Liver (tissue), 9 donors: ENCODE measurements around the gene CELF4. TPM values are rescaled to one million over a fixed set of nuclear protein-coding genes. Genes with fewer than 3 reads are reported as not detected.

Experiments used
- DNase-seq: peaks from one replicate; pipeline ENCODE4 v3.0.0-alpha.2; 2017; ENCODE audit warnings: low spot score
- H3K27ac ChIP-seq, 2 donors: one replicate each; pipeline ENCODE4 v1.7.0; 2013; ENCODE audit warnings: inconsistent platforms in 2 of 2, low read length in 2 of 2, control low read depth in 1 of 2, low read depth in 1 of 2, mild to moderate bottlenecking in 1 of 2
- H3K27me3 ChIP-seq, 4 donors: one replicate each; pipeline versions ENCODE4 v1.6.1 to v1.7.0; 2013; ENCODE audit warnings: low read length in 3 of 4, inconsistent platforms in 1 of 4, mild to moderate bottlenecking in 1 of 4, moderate library complexity in 1 of 4; ENCODE audit not compliant: control insufficient read depth in 4 of 4, insufficient read depth in 4 of 4
- H3K36me3 ChIP-seq, 4 donors: one replicate each; pipeline versions ENCODE4 v1.6.1 to v1.7.0; 2013; ENCODE audit warnings: low read length in 3 of 4, mild to moderate bottlenecking in 3 of 4, low read depth in 1 of 4, moderate library complexity in 1 of 4; ENCODE audit not compliant: control insufficient read depth in 4 of 4, insufficient read depth in 3 of 4
- H3K4me1 ChIP-seq, 4 donors: one replicate each; pipeline versions ENCODE4 v1.6.1 to v1.7.0; 2013; ENCODE audit warnings: low read length in 3 of 4, mild to moderate bottlenecking in 3 of 4, moderate library complexity in 1 of 4; ENCODE audit not compliant: control insufficient read depth in 4 of 4, insufficient read depth in 4 of 4
- H3K4me3 ChIP-seq, 3 donors: one replicate each; pipeline versions ENCODE4 v1.6.1 to v1.7.0; 2013; ENCODE audit warnings: low read length in 3 of 3, control low read depth in 1 of 3, low read depth in 1 of 3, mild to moderate bottlenecking in 1 of 3
- H3K9ac ChIP-seq, 2 donors: one replicate each; pipeline ENCODE4 v1.7.0; 2013; ENCODE audit warnings: low read length in 2 of 2, mild to moderate bottlenecking in 2 of 2, moderate library complexity in 2 of 2, control low read depth in 1 of 2, low read depth in 1 of 2
- H3K9me3 ChIP-seq, 4 donors: one replicate each; pipeline versions ENCODE4 v1.6.1 to v1.7.0; 2013; ENCODE audit warnings: low read length in 3 of 4; ENCODE audit not compliant: control insufficient read depth in 4 of 4
- EGR1 ChIP-seq, 2 donors: IDR thresholded peaks; 2 replicates each; pipeline ENCODE4 v1.6.1; 2016 to 2018; ENCODE audit warnings: antibody characterized with exemption in 2 of 2, low read depth in 2 of 2
- FOXA2 ChIP-seq: IDR thresholded peaks from 2 replicates; pipeline ENCODE4 v1.6.1; 2016; ENCODE audit warnings: antibody characterized with exemption
- GABPA ChIP-seq, 2 donors: IDR thresholded peaks in 1 of 2; conservative IDR thresholded peaks in 1 of 2; 2 replicates each; pipeline ENCODE4 v1.6.1; 2016; ENCODE audit warnings: antibody characterized with exemption in 2 of 2, mild to moderate bottlenecking in 1 of 2, moderate library complexity in 1 of 2
- HNF4A ChIP-seq, 2 donors: conservative IDR thresholded peaks; 2 replicates each; pipeline ENCODE4 v1.6.1; 2016; ENCODE audit warnings: antibody characterized with exemption in 2 of 2, mild to moderate bottlenecking in 2 of 2
- HNF4G ChIP-seq: IDR thresholded peaks from 2 replicates; pipeline ENCODE4 v1.6.1; 2016; ENCODE audit warnings: antibody characterized with exemption
- JUND ChIP-seq, 2 donors: IDR thresholded peaks; 2 replicates each; pipeline ENCODE4 v1.6.1; 2016; ENCODE audit warnings: antibody characterized with exemption in 2 of 2
- RAD21 ChIP-seq, 2 donors: IDR thresholded peaks; 2 replicates each; pipeline ENCODE4 v1.6.1; 2016; ENCODE audit warnings: antibody characterized with exemption in 2 of 2, mild to moderate bottlenecking in 2 of 2
- RXRA ChIP-seq, 2 donors: IDR thresholded peaks; 2 replicates each; pipeline ENCODE4 v1.6.1; 2017 to 2018; ENCODE audit warnings: antibody characterized with exemption in 2 of 2, mild to moderate bottlenecking in 1 of 2
- SP1 ChIP-seq: IDR thresholded peaks from 2 replicates; pipeline ENCODE4 v1.6.1; 2018; ENCODE audit warnings: antibody characterized with exemption, mild to moderate bottlenecking
- TAF1 ChIP-seq: conservative IDR thresholded peaks from 2 replicates; pipeline ENCODE4 v1.6.1; 2016; ENCODE audit warnings: antibody characterized with exemption, mild to moderate bottlenecking
- YY1 ChIP-seq: IDR thresholded peaks from 2 replicates; pipeline ENCODE4 v1.6.1; 2016; ENCODE audit warnings: antibody characterized with exemption, mild to moderate bottlenecking
- WGBS: extraction: QIAGEN DNeasy Blood & Tissue Kit; methylation state at CpG from one replicate; pipeline ENCODE4 v1.1.7; 2013; 5-methylcytosine and 5-hydroxymethylcytosine counted together
- polyA plus RNA-seq, 2 donors: library from polyadenylated mRNA; stranded (reverse) in 1 of 2; unstranded in 1 of 2; fragments of 200-250 nt in 1 of 2; fragments of >200 nt in 1 of 2; fragmentation: Nextera tagmentation in 1 of 2; extraction: Ambion mirVana in 1 of 2; gene quantifications; one replicate each; pipeline versions ENCODE4 v1.2.1 to v1.2.3, GENCODE V29; 2013 to 2015
- total RNA-seq, 2 donors: library from RNA; depleted of rRNA; stranded (reverse); fragments of >200 nt; gene quantifications; one replicate each; pipeline ENCODE4 v1.2.3, GENCODE V29; 2014
- TF ChIP-seq, protein P1 (sequence below): fragments of 150-350 bp; IDR thresholded peaks from 2 replicates; pipeline ENCODE4 v1.5.1; 2017; ENCODE audit warnings: improper control_type of control experiment, low read depth, low read length; ENCODE audit not compliant: missing input control
- TF ChIP-seq, protein P2 (sequence below): IDR thresholded peaks from 2 replicates; pipeline ENCODE4 v1.6.1; 2016; ENCODE audit warnings: antibody characterized with exemption
- TF ChIP-seq, protein P3 (sequence below): IDR thresholded peaks from 2 replicates; pipeline ENCODE4 v1.6.1; 2016; ENCODE audit warnings: antibody characterized with exemption
- TF ChIP-seq, protein P4 (sequence below): IDR thresholded peaks from 2 replicates; pipeline ENCODE4 v1.6.1; 2016; ENCODE audit warnings: antibody characterized with exemption
- TF ChIP-seq, protein P5 (sequence below): IDR thresholded peaks from 2 replicates; pipeline ENCODE4 v1.6.1; 2016; ENCODE audit warnings: antibody characterized with exemption, mild to moderate bottlenecking
- donor health status: healthy.
- donor health status: healthy.
- donor health status: healthy.
- donor health status: healthy.
- donor health status: healthy.

CELF4 gene
- total and polyA plus RNA-seq, 4 donors = 0.08 to 0.28 (median 0.21) TPM; not detected in 1

DNA sequence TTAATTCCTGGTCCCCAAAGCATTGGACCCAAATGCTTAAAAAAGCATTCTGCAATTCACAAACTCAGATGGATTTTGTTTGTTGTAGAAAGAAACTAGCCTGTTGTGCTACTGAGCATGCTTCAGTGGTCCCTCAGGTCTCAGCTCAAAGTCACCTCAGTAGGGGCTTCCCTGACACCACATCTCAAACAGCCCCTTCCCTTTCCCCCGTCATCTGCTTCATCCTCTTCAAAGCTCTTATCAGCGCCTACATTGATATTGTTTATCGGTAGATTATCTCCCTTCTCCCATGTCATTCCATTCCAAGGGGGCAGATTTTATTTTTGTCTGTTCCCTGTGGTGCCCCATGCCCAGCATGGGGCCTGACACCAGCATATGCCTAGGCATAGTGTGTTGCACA lies 172.9 kb downstream of the CELF4 start:
- 64% methylated on average over 3 of the region's 3 CpGs for WGBS
- no peak overlapping the region for H3K4me3 ChIP-seq
- H3K27ac ChIP-seq = no peak overlapping the region
- H3K36me3 ChIP-seq = no peaks in the 10 kb centered on the region
- TF ChIP-seq HNF4G (no peak), TAF1 (no peak), EGR1 (IDR thresholded peaks at IDR 0.05; ENCODE audit: low read depth in 2 of 2) (no peak), FOXA2 (no peak), HNF4A (conservative IDR thresholded peaks at IDR 0.05) (no peak)
- TF ChIP-seq, protein P1, sequence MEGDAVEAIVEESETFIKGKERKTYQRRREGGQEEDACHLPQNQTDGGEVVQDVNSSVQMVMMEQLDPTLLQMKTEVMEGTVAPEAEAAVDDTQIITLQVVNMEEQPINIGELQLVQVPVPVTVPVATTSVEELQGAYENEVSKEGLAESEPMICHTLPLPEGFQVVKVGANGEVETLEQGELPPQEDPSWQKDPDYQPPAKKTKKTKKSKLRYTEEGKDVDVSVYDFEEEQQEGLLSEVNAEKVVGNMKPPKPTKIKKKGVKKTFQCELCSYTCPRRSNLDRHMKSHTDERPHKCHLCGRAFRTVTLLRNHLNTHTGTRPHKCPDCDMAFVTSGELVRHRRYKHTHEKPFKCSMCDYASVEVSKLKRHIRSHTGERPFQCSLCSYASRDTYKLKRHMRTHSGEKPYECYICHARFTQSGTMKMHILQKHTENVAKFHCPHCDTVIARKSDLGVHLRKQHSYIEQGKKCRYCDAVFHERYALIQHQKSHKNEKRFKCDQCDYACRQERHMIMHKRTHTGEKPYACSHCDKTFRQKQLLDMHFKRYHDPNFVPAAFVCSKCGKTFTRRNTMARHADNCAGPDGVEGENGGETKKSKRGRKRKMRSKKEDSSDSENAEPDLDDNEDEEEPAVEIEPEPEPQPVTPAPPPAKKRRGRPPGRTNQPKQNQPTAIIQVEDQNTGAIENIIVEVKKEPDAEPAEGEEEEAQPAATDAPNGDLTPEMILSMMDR = no peak
- TF ChIP-seq, protein P2, sequence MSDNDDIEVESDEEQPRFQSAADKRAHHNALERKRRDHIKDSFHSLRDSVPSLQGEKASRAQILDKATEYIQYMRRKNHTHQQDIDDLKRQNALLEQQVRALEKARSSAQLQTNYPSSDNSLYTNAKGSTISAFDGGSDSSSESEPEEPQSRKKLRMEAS = no peak
- TF ChIP-seq, protein P3, sequence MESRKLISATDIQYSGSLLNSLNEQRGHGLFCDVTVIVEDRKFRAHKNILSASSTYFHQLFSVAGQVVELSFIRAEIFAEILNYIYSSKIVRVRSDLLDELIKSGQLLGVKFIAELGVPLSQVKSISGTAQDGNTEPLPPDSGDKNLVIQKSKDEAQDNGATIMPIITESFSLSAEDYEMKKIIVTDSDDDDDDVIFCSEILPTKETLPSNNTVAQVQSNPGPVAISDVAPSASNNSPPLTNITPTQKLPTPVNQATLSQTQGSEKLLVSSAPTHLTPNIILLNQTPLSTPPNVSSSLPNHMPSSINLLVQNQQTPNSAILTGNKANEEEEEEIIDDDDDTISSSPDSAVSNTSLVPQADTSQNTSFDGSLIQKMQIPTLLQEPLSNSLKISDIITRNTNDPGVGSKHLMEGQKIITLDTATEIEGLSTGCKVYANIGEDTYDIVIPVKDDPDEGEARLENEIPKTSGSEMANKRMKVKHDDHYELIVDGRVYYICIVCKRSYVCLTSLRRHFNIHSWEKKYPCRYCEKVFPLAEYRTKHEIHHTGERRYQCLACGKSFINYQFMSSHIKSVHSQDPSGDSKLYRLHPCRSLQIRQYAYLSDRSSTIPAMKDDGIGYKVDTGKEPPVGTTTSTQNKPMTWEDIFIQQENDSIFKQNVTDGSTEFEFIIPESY = no peak
- H3K4me1 ChIP-seq = peaks cover 0 to 5% (median 2%) of the 10 kb centered on the region in 4 donors
- DNase-seq = no peak
- no peak overlapping the region for H3K9ac ChIP-seq
- peaks cover 0 to 11% (median 3%) of the 10 kb centered on the region in 4 donors for H3K9me3 ChIP-seq
- H3K27me3 ChIP-seq = peaks cover 0 to 13% (median 1%) of the 10 kb centered on the region in 4 donors

DNA sequence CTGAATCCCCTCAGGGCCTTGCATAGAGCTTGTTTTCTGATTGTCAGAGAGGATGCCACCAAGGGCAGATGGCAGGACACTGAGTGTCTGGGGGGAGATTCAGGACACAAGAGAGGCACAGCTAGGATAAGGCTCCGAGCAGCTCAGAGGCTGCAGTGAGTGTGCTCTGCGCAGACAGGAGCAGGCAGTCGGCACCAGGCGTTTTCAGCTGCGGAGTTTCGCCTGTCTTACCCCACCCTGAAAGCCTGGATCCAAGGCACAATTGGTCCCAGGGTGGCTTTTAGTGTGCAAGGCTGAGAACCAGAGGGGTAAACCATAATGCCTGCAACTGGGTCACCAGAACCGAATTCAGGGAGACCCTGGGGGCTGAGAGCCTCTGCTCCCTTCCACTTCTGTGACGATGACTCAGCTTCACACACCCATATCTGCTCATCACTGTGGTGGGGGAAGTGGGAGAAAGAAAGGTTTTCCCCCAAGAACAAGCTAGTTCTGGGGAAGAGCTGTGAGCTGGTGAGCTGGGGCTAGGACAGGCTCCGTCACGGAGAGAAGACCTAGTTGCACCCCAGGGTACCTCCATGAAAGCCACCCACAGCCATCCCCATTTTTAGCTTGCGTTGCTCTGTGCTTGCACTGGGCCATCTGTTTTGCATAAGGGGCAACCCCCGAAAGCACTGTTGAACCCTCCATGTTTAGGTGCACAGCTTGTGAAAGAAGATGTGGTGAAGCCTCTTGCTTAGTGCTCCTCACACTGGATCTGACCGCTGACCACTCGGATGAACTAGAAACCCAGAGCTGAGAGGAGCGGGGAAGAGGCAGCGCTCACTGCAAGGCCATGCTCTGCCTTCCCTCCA lies 173.7 kb downstream of the CELF4 start:
- no peak overlapping the region for H3K27ac ChIP-seq
- no peak for DNase-seq
- no peak overlapping the region for H3K9ac ChIP-seq
- H3K27me3 ChIP-seq = peaks cover 0 to 13% (median 1%) of the 10 kb centered on the region in 4 donors
- 88% methylated on average over 16 of the region's 16 CpGs for WGBS
- no peaks in the 10 kb centered on the region for H3K36me3 ChIP-seq
- peaks cover 0 to 11% (median 3%) of the 10 kb centered on the region in 4 donors for H3K9me3 ChIP-seq
- peaks cover 0 to 5% (median 2%) of the 10 kb centered on the region in 4 donors for H3K4me1 ChIP-seq
- TF ChIP-seq HNF4G (no peak), HNF4A (conservative IDR thresholded peaks at IDR 0.05) (no peak), RAD21 (IDR thresholded peaks at IDR 0.05) (no peak), JUND (IDR thresholded peaks at IDR 0.05) (no peak), EGR1 (IDR thresholded peaks at IDR 0.05; ENCODE audit: low read depth in 2 of 2) (no peak), FOXA2 (no peak), GABPA (IDR thresholded peaks at IDR 0.05 in 1 of 2, conservative IDR thresholded peaks at IDR 0.05 in 1 of 2) (no peak), TAF1 (no peak), YY1 (no peak), SP1 (no peak), RXRA (IDR thresholded peaks at IDR 0.05) (no peak)
- TF ChIP-seq, protein P2 = no peak
- TF ChIP-seq, protein P3 = no peak
- TF ChIP-seq, protein P4, sequence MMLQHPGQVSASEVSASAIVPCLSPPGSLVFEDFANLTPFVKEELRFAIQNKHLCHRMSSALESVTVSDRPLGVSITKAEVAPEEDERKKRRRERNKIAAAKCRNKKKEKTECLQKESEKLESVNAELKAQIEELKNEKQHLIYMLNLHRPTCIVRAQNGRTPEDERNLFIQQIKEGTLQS = no peak
- TF ChIP-seq, protein P5, sequence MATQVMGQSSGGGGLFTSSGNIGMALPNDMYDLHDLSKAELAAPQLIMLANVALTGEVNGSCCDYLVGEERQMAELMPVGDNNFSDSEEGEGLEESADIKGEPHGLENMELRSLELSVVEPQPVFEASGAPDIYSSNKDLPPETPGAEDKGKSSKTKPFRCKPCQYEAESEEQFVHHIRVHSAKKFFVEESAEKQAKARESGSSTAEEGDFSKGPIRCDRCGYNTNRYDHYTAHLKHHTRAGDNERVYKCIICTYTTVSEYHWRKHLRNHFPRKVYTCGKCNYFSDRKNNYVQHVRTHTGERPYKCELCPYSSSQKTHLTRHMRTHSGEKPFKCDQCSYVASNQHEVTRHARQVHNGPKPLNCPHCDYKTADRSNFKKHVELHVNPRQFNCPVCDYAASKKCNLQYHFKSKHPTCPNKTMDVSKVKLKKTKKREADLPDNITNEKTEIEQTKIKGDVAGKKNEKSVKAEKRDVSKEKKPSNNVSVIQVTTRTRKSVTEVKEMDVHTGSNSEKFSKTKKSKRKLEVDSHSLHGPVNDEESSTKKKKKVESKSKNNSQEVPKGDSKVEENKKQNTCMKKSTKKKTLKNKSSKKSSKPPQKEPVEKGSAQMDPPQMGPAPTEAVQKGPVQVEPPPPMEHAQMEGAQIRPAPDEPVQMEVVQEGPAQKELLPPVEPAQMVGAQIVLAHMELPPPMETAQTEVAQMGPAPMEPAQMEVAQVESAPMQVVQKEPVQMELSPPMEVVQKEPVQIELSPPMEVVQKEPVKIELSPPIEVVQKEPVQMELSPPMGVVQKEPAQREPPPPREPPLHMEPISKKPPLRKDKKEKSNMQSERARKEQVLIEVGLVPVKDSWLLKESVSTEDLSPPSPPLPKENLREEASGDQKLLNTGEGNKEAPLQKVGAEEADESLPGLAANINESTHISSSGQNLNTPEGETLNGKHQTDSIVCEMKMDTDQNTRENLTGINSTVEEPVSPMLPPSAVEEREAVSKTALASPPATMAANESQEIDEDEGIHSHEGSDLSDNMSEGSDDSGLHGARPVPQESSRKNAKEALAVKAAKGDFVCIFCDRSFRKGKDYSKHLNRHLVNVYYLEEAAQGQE = no peak
- TF ChIP-seq, protein P1 = no peak
- no peak overlapping the region for H3K4me3 ChIP-seq
